ENCODE measurements around the gene PABPC1L.

PABPC1L gene

GRCh38 chr20:44969300-44969894, 59.5 kb downstream of the PABPC1L start:
- no peak for DNase-seq

GRCh38 chr20:44970243-44970757, 60.4 kb downstream of the PABPC1L start:
- DNase-seq, result no peak

- DNase-seq, result no peak
Observed at GRCh38 chr20:44973053-44973452, 63.2 kb downstream of the PABPC1L start.

GRCh38 chr20:44976698-44977097, 66.8 kb downstream of the PABPC1L start:
- no peak for DNase-seq

DNA sequence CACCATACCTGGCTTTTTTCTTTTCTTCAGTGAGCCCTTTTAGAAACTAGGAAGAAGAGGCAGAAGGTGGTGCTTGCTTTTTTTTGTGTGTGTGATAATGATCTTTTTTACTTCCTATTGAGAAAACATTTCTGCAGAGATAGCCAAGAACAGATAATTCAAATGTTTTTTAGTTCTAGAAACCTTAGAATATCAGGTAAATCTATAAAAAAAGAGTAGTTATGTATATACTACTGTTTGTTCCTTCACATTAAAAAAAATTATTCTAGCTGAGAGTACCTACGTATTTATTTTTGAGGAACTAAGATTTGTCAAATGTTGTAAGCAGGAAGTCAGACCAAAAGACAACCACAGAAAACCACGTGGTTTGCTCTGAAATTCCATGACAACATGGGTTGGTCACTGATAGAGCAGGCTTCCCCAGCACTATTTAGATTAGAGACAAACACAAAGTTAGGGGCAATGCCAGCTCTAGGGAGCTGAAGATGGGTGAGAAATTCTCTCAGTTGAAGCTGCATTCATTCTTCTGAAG, 69.3 kb downstream of the PABPC1L start:
- DNase-seq, result no peak

DNA sequence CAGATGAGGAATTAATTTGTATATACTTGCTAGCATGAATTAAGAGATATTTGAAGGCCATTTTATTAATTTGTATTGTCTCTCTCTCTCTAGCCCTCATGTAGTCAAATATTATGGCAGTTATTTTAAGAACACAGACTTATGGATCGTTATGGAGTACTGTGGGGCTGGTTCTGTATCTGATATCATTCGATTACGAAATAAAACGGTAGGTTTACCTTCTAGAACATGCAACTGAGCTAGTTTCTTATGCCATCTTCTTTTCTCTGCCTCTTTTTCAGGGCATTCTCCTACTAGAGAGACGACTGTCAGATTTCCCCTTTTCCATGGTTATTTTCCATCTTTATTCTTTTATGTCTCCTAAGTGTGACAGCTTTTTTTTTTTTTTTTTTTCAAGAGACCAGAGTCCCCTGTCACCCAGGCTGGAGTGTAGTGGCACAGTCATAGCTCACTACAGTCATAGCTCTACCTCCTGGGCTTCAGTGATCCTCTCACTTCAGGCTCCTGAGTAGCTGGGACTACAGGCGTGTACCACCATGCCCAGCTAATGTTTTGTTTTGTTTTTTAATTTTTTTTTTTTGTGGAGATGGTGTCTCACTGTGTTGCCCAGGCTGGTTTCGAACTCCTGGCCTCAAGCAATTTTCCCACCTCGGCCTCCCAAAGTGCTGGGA, 72.0 kb downstream of the PABPC1L start:
- DNase-seq, result no peak

DNA sequence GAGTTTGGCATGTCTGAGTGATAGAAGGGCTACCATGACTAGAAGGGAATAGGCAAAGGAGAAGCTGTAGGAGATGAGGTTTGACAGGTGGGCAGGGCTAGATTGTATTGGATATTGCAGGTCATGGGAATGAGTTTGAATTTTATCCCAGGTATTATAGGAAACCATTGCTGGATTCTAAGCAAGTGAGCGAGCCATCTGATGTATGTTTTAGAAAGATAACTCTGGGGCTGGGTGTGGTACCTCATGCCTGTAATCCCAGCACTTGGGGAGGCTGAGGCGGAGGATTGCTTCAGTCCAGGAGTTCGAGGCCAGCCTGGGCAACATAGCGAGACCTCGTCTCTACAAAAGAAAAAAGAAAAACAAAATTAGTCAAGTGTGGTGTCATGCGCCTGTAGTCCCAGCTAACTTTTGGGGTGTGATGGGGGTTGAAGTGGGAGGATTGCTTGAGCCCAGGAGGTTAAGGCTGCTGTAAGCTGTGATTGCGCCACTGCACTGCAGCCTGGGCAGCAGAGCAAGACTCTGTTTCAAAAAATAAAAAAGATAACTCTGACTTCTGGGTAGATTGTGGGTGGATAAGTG, 73.3 kb downstream of the PABPC1L start:
- no peak for DNase-seq

DNA sequence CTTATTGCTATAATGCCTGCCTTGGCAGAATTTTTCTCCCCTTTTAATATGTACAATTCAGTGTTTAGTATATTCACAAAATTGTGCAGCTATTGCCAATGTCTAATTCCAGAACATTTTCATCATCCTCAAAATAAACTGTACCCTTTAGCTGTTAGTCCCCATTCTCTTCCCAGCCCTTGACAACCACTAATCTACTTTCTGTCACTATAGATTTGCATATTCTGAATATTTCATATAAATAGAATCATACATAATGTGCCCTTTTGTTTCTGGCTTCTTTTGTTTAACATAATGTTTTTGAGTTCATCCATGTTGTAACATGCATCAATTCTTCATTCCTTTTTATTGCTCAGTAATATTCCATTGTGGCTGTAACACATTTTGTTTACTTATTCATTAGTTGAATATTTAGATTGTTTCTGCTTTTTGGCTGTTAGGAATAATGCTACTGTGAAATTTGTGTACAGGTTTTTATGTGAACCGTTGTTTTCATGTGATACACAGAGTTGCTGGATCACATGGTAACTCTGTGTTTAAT, 78.8 kb downstream of the PABPC1L start:
- DNase-seq, result no peak
